PC-9 (cell line): ENCODE measurements around the gene SIPA1L3. TPM values are rescaled to one million over a fixed set of nuclear protein-coding genes. Genes with fewer than 3 reads are reported as not detected.

Source experiments
- BruUV-seq: library from RNA; stranded (reverse); fragments of 400-500 nt; replicated peaks from 2 replicates; lab custom pipeline; 2021; lab: Mats Ljungman, UMichigan
- CTCF ChIA-PET: fragments of 300-600 bp; sonication (Branson Sonifier 250); formaldehyde crosslinking; loops from one replicate; lab custom pipeline; 2022; ENCODE audit warnings: antibody characterized with exemption; lab: Charles Lee
- POLR2A ChIA-PET: fragments of 300-600 bp; sonication (Branson Sonifier 250); formaldehyde crosslinking; loops from one replicate; lab custom pipeline; 2022; ENCODE audit warnings: antibody characterized with exemption; ENCODE audit not compliant: unreplicated experiment; lab: Charles Lee
- DNase-seq, 2 experiments: peaks; one replicate each; pipeline versions ENCODE4 v3.0.0 to v3.0.0-alpha.2; 2015 to 2022; ENCODE audit warnings: mixed read lengths in 1 of 2
- H2AFZ ChIP-seq: fragments of 200-600 bp; sonication (generic); 2 replicates; pipeline ENCODE4 v1.8.1; 2017; ENCODE audit warnings: antibody characterized with exemption
- H3F3A ChIP-seq: fragments of 200-600 bp; sonication (generic); 2 replicates; pipeline ENCODE4 v1.8.1; 2017; ENCODE audit warnings: antibody characterized with exemption, mild to moderate bottlenecking, low read depth; ENCODE audit not compliant: insufficient read depth
- H3K27ac ChIP-seq: fragments of 200-600 bp; sonication (generic); 2 replicates; pipeline ENCODE4 v1.6.1; 2016; ENCODE audit warnings: mixed run types
- H3K27me3 ChIP-seq: fragments of 200-600 bp; sonication (generic); 2 replicates; pipeline ENCODE4 v1.6.1; 2016; ENCODE audit warnings: low read depth, mixed run types; ENCODE audit not compliant: insufficient read depth
- H3K36me3 ChIP-seq: fragments of 200-600 bp; sonication (generic); 2 replicates; pipeline ENCODE4 v1.6.1; 2016; ENCODE audit warnings: low read depth, mixed run types
- H3K4me1 ChIP-seq: fragments of 200-600 bp; sonication (generic); replicated peaks from 2 replicates; pipeline ENCODE4 v1.6.1; 2016; ENCODE audit warnings: mixed run types; ENCODE audit not compliant: insufficient read depth
- H3K4me2 ChIP-seq: fragments of 200-600 bp; sonication (generic); 2 replicates; pipeline ENCODE4 v1.6.1; 2017; ENCODE audit warnings: mixed run types
- H3K4me3 ChIP-seq: fragments of 200-600 bp; sonication (generic); 2 replicates; pipeline ENCODE4 v1.6.1; 2016; ENCODE audit warnings: mixed run types
- H3K79me2 ChIP-seq: fragments of 200-600 bp; sonication (generic); 2 replicates; pipeline ENCODE4 v1.6.1; 2017; ENCODE audit warnings: low read depth, mixed run types
- H3K9me2 ChIP-seq: fragments of 200-600 bp; sonication (generic); 2 replicates; pipeline ENCODE4 v1.8.1; 2017; ENCODE audit warnings: mild to moderate bottlenecking; ENCODE audit not compliant: insufficient read depth
- H3K9me3 ChIP-seq: fragments of 200-600 bp; sonication (generic); 2 replicates; pipeline ENCODE4 v1.8.1; 2016; ENCODE audit warnings: low read depth; ENCODE audit not compliant: insufficient read depth
- H4K20me1 ChIP-seq: fragments of 200-600 bp; sonication (generic); 2 replicates; pipeline ENCODE4 v1.8.1; 2017; ENCODE audit not compliant: insufficient read depth
- EZH2 ChIP-seq: fragments of 200-600 bp; sonication (generic); IDR thresholded peaks from 2 replicates; pipeline ENCODE4 v1.8.0; 2017; ENCODE audit warnings: antibody characterized with exemption, low read depth
- intact Hi-C: fragments of 100-400 bp; cut with micrococcal nuclease; formaldehyde crosslinking; loops from one replicate; pipeline ENCODE4 v1.10.0; 2022; ENCODE audit not compliant: unreplicated experiment
- total RNA-seq: library from RNA; stranded (reverse); gene quantifications from 2 replicates; pipeline ENCODE4 v1.2.3, GENCODE V29; 2021
- TF ChIP-seq, protein P1 (sequence below): fragments of 200-600 bp; sonication (generic); conservative IDR thresholded peaks from 2 replicates; pipeline ENCODE4 v1.6.1; 2017; ENCODE audit warnings: mixed run types, antibody characterized with exemption, mild to moderate bottlenecking, moderate library complexity

SIPA1L3 gene
- total RNA-seq, 1 experiment from 2014 or later = 55.2 TPM

DNA sequence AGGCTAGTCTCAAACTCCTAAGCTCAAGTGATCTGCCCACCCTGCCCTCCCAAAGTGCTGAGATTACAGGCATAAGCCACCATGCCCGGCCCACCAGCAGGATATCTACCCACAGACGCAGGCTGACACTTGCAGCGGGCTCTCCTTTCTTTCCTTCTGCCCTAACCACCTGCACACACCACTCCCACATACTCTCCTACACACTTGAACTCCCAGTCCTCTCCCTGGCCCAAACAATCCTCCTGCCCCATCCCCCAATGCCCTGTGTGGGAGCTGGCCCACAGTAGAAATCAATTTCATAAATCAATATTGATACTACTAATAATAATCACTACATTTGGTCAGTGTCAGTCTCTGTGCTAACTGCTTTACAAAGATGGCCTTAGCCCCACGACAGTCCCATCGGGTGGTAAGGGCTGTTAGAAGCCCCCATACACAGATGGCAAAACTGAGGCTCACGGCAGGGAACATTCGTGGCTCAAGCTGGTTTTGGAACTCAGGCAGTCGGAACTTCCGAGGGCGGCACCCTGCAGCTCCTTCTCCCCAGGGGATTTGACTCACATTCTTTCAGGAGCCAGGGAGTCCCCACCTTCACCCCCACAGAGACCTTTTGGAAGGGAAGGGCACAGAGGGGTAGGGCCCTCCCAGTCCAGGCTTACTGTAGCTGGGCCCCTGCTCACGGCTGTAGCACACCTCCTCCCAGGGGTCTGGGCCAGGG, 320.4 kb downstream of the SIPA1L3 start:
- intact Hi-C loops = no loop called here
- H3K36me3 ChIP-seq = no peaks in the 10 kb centered on the region
- POLR2A ChIA-PET = no interaction called here
- H3K9me2 ChIP-seq = no peaks in the 10 kb centered on the region
- no peaks in the 10 kb centered on the region for H3K9me3 ChIP-seq
- 0 out of 2 replicates have a peak, but pooled peaks cover 6% of the 10 kb centered on the region for H3K4me1 ChIP-seq
- peaks cover 11% of the 10 kb centered on the region for H3F3A ChIP-seq
- no peaks in the 10 kb centered on the region for H4K20me1 ChIP-seq
- no peak overlapping the region for H3K27ac ChIP-seq
- H3K27me3 ChIP-seq = peaks cover 14% of the 10 kb centered on the region; the same call in 1 of the 2 replicates
- no peaks in the 10 kb centered on the region for H3K79me2 ChIP-seq
- no peak overlapping the region for H2AFZ ChIP-seq
- no peak overlapping the region for H3K4me2 ChIP-seq
- no peak for TF ChIP-seq EZH2
- CTCF ChIA-PET = interaction anchor here (0.6 to 0.7 kb wide), 3 partner anchors 9 to 704 kb away, joined by 3 to 9 read pairs (median 9); no protein-coding TSS in a partner anchor
- DNase-seq = no peak
- no peak overlapping the region for H3K4me3 ChIP-seq
- BruUV-seq = no TSS peak

GRCh38 chr19:38228005-38228377, 321.0 kb downstream of the SIPA1L3 start:
- Histone ChIP-seq H3K79me2 (no peaks in the 10 kb centered on the region), H3K27ac (no peak overlapping the region), H3K4me1 (0 out of 2 replicates have a peak, but pooled peaks cover 6% of the 10 kb centered on the region), H3K27me3 (peaks cover 14% of the 10 kb centered on the region; the same call in 1 of the 2 replicates), H3K4me2 (no peak overlapping the region), H3K4me3 (no peak overlapping the region), H3F3A (peaks cover 11% of the 10 kb centered on the region), H2AFZ (no peak overlapping the region), H3K9me2 (no peaks in the 10 kb centered on the region), H4K20me1 (no peaks in the 10 kb centered on the region), H3K9me3 (no peaks in the 10 kb centered on the region), H3K36me3 (no peaks in the 10 kb centered on the region)
- CTCF ChIA-PET = interaction anchor here (0.6 kb wide), 1 partner anchor 337 kb away, joined by 3 read pairs; no protein-coding TSS in a partner anchor
- BruUV-seq = no TSS peak
- TF ChIP-seq, protein P1, sequence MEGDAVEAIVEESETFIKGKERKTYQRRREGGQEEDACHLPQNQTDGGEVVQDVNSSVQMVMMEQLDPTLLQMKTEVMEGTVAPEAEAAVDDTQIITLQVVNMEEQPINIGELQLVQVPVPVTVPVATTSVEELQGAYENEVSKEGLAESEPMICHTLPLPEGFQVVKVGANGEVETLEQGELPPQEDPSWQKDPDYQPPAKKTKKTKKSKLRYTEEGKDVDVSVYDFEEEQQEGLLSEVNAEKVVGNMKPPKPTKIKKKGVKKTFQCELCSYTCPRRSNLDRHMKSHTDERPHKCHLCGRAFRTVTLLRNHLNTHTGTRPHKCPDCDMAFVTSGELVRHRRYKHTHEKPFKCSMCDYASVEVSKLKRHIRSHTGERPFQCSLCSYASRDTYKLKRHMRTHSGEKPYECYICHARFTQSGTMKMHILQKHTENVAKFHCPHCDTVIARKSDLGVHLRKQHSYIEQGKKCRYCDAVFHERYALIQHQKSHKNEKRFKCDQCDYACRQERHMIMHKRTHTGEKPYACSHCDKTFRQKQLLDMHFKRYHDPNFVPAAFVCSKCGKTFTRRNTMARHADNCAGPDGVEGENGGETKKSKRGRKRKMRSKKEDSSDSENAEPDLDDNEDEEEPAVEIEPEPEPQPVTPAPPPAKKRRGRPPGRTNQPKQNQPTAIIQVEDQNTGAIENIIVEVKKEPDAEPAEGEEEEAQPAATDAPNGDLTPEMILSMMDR = no peak
- no peak for TF ChIP-seq EZH2
- no peak for DNase-seq
- POLR2A ChIA-PET = no interaction called here
- intact Hi-C loops = no loop called here

GRCh38 chr19:38228491-38229439, 321.8 kb downstream of the SIPA1L3 start:
- no peak overlapping the region for H3K27ac ChIP-seq
- peaks cover 11% of the 10 kb centered on the region for H3F3A ChIP-seq
- 0 out of 2 replicates have a peak, but pooled peaks cover 6% of the 10 kb centered on the region for H3K4me1 ChIP-seq
- intact Hi-C loops = no loop called here
- H2AFZ ChIP-seq = no peak overlapping the region
- ChIA-PET CTCF (no interaction called here), POLR2A (no interaction called here)
- peak overlapping the region; percentile 68 for H3K4me2 ChIP-seq
- TF ChIP-seq, protein P1 = no peak
- no peak for TF ChIP-seq EZH2
- DNase-seq = no peak
- BruUV-seq = no TSS peak
- H3K4me3 ChIP-seq = no peak overlapping the region
- no peaks in the 10 kb centered on the region for H3K36me3 ChIP-seq
- H3K79me2 ChIP-seq = no peaks in the 10 kb centered on the region
- no peaks in the 10 kb centered on the region for H4K20me1 ChIP-seq
- H3K9me2 ChIP-seq = no peaks in the 10 kb centered on the region
- H3K27me3 ChIP-seq = peaks cover 14% of the 10 kb centered on the region; the same call in 1 of the 2 replicates
- H3K9me3 ChIP-seq = no peaks in the 10 kb centered on the region
